Right lobe of liver (tissue), 4 donors: ENCODE measurements around the gene KLF11.

Experiments used
- POLR2A ChIP-seq: fragments of 450-650 bp; IDR thresholded peaks from one replicate; pipeline ENCODE4 v1.6.1; 2017; ENCODE audit warnings: antibody characterized with exemption, mild to moderate bottlenecking
- TF ChIP-seq, protein P1 (sequence below), 4 donors: fragments of 200-600 bp in 3 of 4; fragments of 450-650 bp in 1 of 4; IDR thresholded peaks; one replicate each; pipeline versions ENCODE4 v1.5.1 to v1.8.0; 2016 to 2022; ENCODE audit warnings: antibody characterized with exemption in 4 of 4, mild to moderate bottlenecking in 2 of 4
- donor health status: DM: no; HTN: no; CAD: no.
- donor health status: DM: no; HTN: no; CAD: no.
- donor health status: DM: no; HTN: yes; CAD: no.

- TF ChIP-seq, protein P1, sequence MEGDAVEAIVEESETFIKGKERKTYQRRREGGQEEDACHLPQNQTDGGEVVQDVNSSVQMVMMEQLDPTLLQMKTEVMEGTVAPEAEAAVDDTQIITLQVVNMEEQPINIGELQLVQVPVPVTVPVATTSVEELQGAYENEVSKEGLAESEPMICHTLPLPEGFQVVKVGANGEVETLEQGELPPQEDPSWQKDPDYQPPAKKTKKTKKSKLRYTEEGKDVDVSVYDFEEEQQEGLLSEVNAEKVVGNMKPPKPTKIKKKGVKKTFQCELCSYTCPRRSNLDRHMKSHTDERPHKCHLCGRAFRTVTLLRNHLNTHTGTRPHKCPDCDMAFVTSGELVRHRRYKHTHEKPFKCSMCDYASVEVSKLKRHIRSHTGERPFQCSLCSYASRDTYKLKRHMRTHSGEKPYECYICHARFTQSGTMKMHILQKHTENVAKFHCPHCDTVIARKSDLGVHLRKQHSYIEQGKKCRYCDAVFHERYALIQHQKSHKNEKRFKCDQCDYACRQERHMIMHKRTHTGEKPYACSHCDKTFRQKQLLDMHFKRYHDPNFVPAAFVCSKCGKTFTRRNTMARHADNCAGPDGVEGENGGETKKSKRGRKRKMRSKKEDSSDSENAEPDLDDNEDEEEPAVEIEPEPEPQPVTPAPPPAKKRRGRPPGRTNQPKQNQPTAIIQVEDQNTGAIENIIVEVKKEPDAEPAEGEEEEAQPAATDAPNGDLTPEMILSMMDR (IDR thresholded peaks at IDR 0.05): no peak
- no peak for TF ChIP-seq POLR2A
Measured at GRCh38 chr2:10101491-10101890, 58.1 kb downstream of the KLF11 start.
